ENCODE measurements around the gene CNBD2.

CNBD2 gene

DNA sequence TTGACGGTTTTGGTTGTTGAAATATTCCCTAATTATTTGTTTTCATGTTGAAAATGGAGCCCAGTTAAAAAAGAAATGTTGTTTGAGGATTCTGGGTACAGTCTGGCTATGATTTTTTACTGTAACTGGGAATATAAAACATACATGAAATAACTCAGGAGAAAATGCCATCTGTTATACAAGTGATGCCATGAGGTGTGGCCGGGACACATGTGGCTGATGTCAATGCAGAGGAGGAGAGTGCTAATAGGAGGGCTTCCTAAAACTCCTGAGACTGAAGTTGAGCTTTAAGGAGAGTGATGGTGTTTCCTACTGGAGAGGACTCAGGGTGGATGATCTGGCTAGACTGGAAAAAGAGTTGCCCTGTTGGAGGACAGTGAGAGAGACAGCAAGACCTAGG lies 26.8 kb upstream of the CNBD2 start:
- H3K36me3 ChIP-seq (ENCODE audit: control insufficient read depth in 2 of 2, insufficient read depth in 1 of 2, low read length in 2 of 2): peaks cover 3 to 53% of the 10 kb centered on the region in 2 experiments; a peak in 2 of 3 replicates
- H3K9me3 ChIP-seq (ENCODE audit: control insufficient read depth, insufficient read depth, low read depth, low read length): no peaks in the 10 kb centered on the region
- no peak overlapping the region for H3K4me3 ChIP-seq (ENCODE audit: low read depth, low read length)
- ChIA-PET CTCF (interaction anchor here (1.8 kb wide), 1 partner anchor 13 kb away, joined by 9 read pairs; the partner anchor contains the start of gene SCAND1), POLR2A (interaction anchor here (2.4 kb wide), 1 partner anchor 12 kb away, joined by 10 read pairs; the partner anchor contains the start of gene SCAND1)
- no peaks in the 10 kb centered on the region for H3K4me1 ChIP-seq (ENCODE audit: control insufficient read depth, insufficient read depth, low read length)
- no peak for TF ChIP-seq ZNF707 (tag by site-specific recombination; IDR thresholded peaks at IDR 0.05)
- no peak for TF ChIP-seq ZNF266 (tag by site-specific recombination; IDR thresholded peaks at IDR 0.05; ENCODE audit: low read depth)
- TF ChIP-seq ZNF138 (tag by site-specific recombination; IDR thresholded peaks at IDR 0.05; ENCODE audit: borderline replicate concordance): no peak
- TF ChIP-seq ZNF133 (tag by site-specific recombination; IDR thresholded peaks at IDR 0.05): no peak
- no peak overlapping the region for H3K27ac ChIP-seq (ENCODE audit: extremely low read depth, low read depth, low read length)

DNA sequence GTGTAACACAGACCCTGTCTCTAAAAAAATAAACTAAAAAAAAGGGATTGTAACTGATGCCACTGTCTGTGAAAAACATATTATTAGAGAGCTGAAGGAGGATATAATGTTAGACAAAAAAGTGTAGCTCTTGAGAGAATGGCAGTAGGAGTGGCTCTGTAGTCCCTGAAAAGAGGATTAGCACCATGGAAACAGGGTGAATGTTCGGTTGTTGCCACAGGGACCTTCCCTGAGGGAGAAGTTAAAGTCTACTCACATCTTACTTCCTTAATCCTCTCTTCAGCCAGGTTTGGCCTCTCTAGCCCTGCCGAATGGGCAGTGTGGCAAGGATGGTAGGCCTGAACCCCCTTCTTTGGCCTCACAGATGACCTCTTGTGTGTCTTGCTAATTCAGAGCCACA lies 26.1 kb upstream of the CNBD2 start:
- Histone ChIP-seq H3K27ac (ENCODE audit: extremely low read depth, low read depth, low read length) (no peak overlapping the region), H3K4me3 (ENCODE audit: low read depth, low read length) (no peak overlapping the region), H3K9me3 (ENCODE audit: control insufficient read depth, insufficient read depth, low read depth, low read length) (no peaks in the 10 kb centered on the region), H3K4me1 (ENCODE audit: control insufficient read depth, insufficient read depth, low read length) (no peaks in the 10 kb centered on the region), H3K36me3 (ENCODE audit: control insufficient read depth in 2 of 2, insufficient read depth in 1 of 2, low read length in 2 of 2) (peaks cover 3 to 56% of the 10 kb centered on the region in 2 experiments; a peak in 2 of 3 replicates)
- POLR2A ChIA-PET: interaction anchor here (0.5 to 2.4 kb wide), 2 partner anchors 11 kb away, joined by 3 to 10 read pairs; partner anchors contain the start of gene SCAND1
- CTCF ChIA-PET: interaction anchor here (0.6 to 1.8 kb wide), 2 partner anchors 12 to 60 kb away, joined by 5 to 9 read pairs; partner anchors contain the start of gene SCAND1
- TF ChIP-seq ZXDB (tag by site-specific recombination; IDR thresholded peaks at IDR 0.05) (no peak), ZSCAN16 (tag by site-specific recombination; IDR thresholded peaks at IDR 0.05) (no peak), ZNF416 (tag by site-specific recombination; IDR thresholded peaks at IDR 0.05) (no peak), MYNN (tag by site-specific recombination; IDR thresholded peaks at IDR 0.05; ENCODE audit: borderline replicate concordance) (no peak), ZNF174 (tag by site-specific recombination; IDR thresholded peaks at IDR 0.05) (no peak), ZNF677 (tag by site-specific recombination; IDR thresholded peaks at IDR 0.05) (no peak), YY2 (tag by site-specific recombination; IDR thresholded peaks at IDR 0.05) (no peak), ZNF24 (tag by site-specific recombination; IDR thresholded peaks at IDR 0.05) (no peak), YY1 (tag by site-specific recombination; IDR thresholded peaks at IDR 0.05) (no peak), ZFP69B (tag by site-specific recombination; IDR thresholded peaks at IDR 0.05) (no peak), SETDB1 (IDR thresholded peaks at IDR 0.05; ENCODE audit: insufficient read length, low read length) (no peak), ZNF175 (tag by site-specific recombination; IDR thresholded peaks at IDR 0.05) (no peak), ZNF473 (tag by site-specific recombination; IDR thresholded peaks at IDR 0.05) (no peak), KLF9 (tag by site-specific recombination; IDR thresholded peaks at IDR 0.05; ENCODE audit: low read depth) (no peak), ZNF23 (tag by site-specific recombination; IDR thresholded peaks at IDR 0.05; ENCODE audit: borderline replicate concordance) (no peak), ZNF624 (tag by site-specific recombination; IDR thresholded peaks at IDR 0.05) (no peak), ZNF202 (tag by site-specific recombination; IDR thresholded peaks at IDR 0.05; ENCODE audit: borderline replicate concordance) (no peak)
- TF ChIP-seq, protein P1, sequence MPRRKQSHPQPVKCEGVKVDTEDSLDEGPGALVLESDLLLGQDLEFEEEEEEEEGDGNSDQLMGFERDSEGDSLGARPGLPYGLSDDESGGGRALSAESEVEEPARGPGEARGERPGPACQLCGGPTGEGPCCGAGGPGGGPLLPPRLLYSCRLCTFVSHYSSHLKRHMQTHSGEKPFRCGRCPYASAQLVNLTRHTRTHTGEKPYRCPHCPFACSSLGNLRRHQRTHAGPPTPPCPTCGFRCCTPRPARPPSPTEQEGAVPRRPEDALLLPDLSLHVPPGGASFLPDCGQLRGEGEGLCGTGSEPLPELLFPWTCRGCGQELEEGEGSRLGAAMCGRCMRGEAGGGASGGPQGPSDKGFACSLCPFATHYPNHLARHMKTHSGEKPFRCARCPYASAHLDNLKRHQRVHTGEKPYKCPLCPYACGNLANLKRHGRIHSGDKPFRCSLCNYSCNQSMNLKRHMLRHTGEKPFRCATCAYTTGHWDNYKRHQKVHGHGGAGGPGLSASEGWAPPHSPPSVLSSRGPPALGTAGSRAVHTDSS (tag by site-specific recombination; IDR thresholded peaks at IDR 0.05): no peak
- TF ChIP-seq, protein P2, sequence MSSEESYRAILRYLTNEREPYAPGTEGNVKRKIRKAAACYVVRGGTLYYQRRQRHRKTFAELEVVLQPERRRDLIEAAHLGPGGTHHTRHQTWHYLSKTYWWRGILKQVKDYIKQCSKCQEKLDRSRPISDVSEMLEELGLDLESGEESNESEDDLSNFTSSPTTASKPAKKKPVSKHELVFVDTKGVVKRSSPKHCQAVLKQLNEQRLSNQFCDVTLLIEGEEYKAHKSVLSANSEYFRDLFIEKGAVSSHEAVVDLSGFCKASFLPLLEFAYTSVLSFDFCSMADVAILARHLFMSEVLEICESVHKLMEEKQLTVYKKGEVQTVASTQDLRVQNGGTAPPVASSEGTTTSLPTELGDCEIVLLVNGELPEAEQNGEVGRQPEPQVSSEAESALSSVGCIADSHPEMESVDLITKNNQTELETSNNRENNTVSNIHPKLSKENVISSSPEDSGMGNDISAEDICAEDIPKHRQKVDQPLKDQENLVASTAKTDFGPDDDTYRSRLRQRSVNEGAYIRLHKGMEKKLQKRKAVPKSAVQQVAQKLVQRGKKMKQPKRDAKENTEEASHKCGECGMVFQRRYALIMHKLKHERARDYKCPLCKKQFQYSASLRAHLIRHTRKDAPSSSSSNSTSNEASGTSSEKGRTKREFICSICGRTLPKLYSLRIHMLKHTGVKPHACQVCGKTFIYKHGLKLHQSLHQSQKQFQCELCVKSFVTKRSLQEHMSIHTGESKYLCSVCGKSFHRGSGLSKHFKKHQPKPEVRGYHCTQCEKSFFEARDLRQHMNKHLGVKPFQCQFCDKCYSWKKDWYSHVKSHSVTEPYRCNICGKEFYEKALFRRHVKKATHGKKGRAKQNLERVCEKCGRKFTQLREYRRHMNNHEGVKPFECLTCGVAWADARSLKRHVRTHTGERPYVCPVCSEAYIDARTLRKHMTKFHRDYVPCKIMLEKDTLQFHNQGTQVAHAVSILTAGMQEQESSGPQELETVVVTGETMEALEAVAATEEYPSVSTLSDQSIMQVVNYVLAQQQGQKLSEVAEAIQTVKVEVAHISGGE (tag by site-specific recombination; conservative IDR thresholded peaks at IDR 0.05; ENCODE audit: low read depth): no peak
